ENCODE data around the gene INTS15. TPM values are rescaled to one million over a fixed set of nuclear protein-coding genes. Genes with fewer than 3 reads are reported as not detected.
"Not testable (repeated sequence)": the region's sequence is repeated elsewhere in the genome, so short reads cannot be mapped to it uniquely, and the experiment has no call there.

The INTS15 gene
- total RNA-seq, 1 donor, result 22.2 TPM

GRCh38 chr7:6622134-6622710, 32.4 kb downstream of the INTS15 start:
- H3K9me3 ChIP-seq (ENCODE audit: low read depth, low read length), result no peaks in the 10 kb centered on the region
- no peaks in the 10 kb centered on the region for H3K27me3 ChIP-seq (ENCODE audit: insufficient read depth, low read length)
- no peak overlapping the region for H3K4me3 ChIP-seq (ENCODE audit: low read length)
- H3K4me1 ChIP-seq (ENCODE audit: insufficient read depth, low read length), result peaks cover 33% of the 10 kb centered on the region

- Histone ChIP-seq H3K4me1 (ENCODE audit: insufficient read depth, low read length) (peaks cover 33% of the 10 kb centered on the region), H3K9me3 (ENCODE audit: low read depth, low read length) (no peaks in the 10 kb centered on the region), H3K27me3 (ENCODE audit: insufficient read depth, low read length) (no peaks in the 10 kb centered on the region), H3K4me3 (ENCODE audit: low read length) (no peak overlapping the region)
Measured at GRCh38 chr7:6623589-6624245, 33.9 kb downstream of the INTS15 start.

- Histone ChIP-seq H3K4me1 (ENCODE audit: insufficient read depth, low read length) (peaks cover 33% of the 10 kb centered on the region), H3K4me3 (ENCODE audit: low read length) (no peak overlapping the region), H3K9me3 (ENCODE audit: low read depth, low read length) (no peaks in the 10 kb centered on the region), H3K27me3 (ENCODE audit: insufficient read depth, low read length) (no peaks in the 10 kb centered on the region)
Measured at GRCh38 chr7:6624246-6624611, 34.4 kb downstream of the INTS15 start.

- Histone ChIP-seq H3K4me1 (ENCODE audit: insufficient read depth, low read length) (peaks cover 15% of the 10 kb centered on the region), H3K9me3 (ENCODE audit: low read depth, low read length) (no peaks in the 10 kb centered on the region), H3K4me3 (ENCODE audit: low read length) (no peak overlapping the region), H3K27me3 (ENCODE audit: insufficient read depth, low read length) (no peaks in the 10 kb centered on the region)
Measured at GRCh38 chr7:6628045-6628444, 38.2 kb downstream of the INTS15 start.

- Histone ChIP-seq H3K4me1 (ENCODE audit: insufficient read depth, low read length) (peaks cover 2% of the 10 kb centered on the region), H3K4me3 (ENCODE audit: low read length) (no peak overlapping the region), H3K27me3 (ENCODE audit: insufficient read depth, low read length) (no peaks in the 10 kb centered on the region), H3K9me3 (ENCODE audit: low read depth, low read length) (no peaks in the 10 kb centered on the region)
Measured at GRCh38 chr7:6630007-6630849, 40.4 kb downstream of the INTS15 start.

GRCh38 chr7:6631605-6632004, 41.8 kb downstream of the INTS15 start:
- Histone ChIP-seq H3K4me1 (ENCODE audit: insufficient read depth, low read length) (peaks cover 16% of the 10 kb centered on the region), H3K9me3 (ENCODE audit: low read depth, low read length) (no peaks in the 10 kb centered on the region), H3K4me3 (ENCODE audit: low read length) (no peak overlapping the region), H3K27me3 (ENCODE audit: insufficient read depth, low read length) (no peaks in the 10 kb centered on the region)

GRCh38 chr7:6634021-6634420, 44.2 kb downstream of the INTS15 start:
- Histone ChIP-seq H3K9me3 (ENCODE audit: low read depth, low read length) (no peaks in the 10 kb centered on the region), H3K4me3 (ENCODE audit: low read length) (no peak overlapping the region), H3K4me1 (ENCODE audit: insufficient read depth, low read length) (peaks cover 32% of the 10 kb centered on the region), H3K27me3 (ENCODE audit: insufficient read depth, low read length) (no peaks in the 10 kb centered on the region)

- H3K27me3 ChIP-seq (ENCODE audit: insufficient read depth, low read length); H3K4me3 ChIP-seq (ENCODE audit: low read length); H3K9me3 ChIP-seq (ENCODE audit: low read depth, low read length): not testable (repeated sequence)
- peaks cover 42% of the 10 kb centered on the region for H3K4me1 ChIP-seq (ENCODE audit: insufficient read depth, low read length)
Measured at GRCh38 chr7:6634971-6635370, 45.1 kb downstream of the INTS15 start.

- peak within 1 kb of the TSS; percentile 57 for H3K4me3 ChIP-seq (ENCODE audit: low read length)
- H3K27me3 ChIP-seq (ENCODE audit: insufficient read depth, low read length), result no peaks in the 10 kb centered on the region
- H3K9me3 ChIP-seq (ENCODE audit: low read depth, low read length), result no peaks in the 10 kb centered on the region
- H3K4me1 ChIP-seq (ENCODE audit: insufficient read depth, low read length), result peaks cover 43% of the 10 kb centered on the region
Measured at GRCh38 chr7:6636741-6637543, 47.1 kb downstream of the INTS15 start, which contains the start of gene ZNF316. ZNF316 (plus strand) TSS chr7:6637318; CDS start chr7:6642410, 5,092 bp downstream.

GRCh38 chr7:6637544-6638229, 47.9 kb downstream of the INTS15 start:
- no peaks in the 10 kb centered on the region for H3K27me3 ChIP-seq (ENCODE audit: insufficient read depth, low read length)
- peaks cover 43% of the 10 kb centered on the region for H3K4me1 ChIP-seq (ENCODE audit: insufficient read depth, low read length)

GRCh38 chr7:6639032-6639431, 49.2 kb downstream of the INTS15 start:
- peaks cover 43% of the 10 kb centered on the region for H3K4me1 ChIP-seq (ENCODE audit: insufficient read depth, low read length)
- no peaks in the 10 kb centered on the region for H3K9me3 ChIP-seq (ENCODE audit: low read depth, low read length)
- H3K27me3 ChIP-seq (ENCODE audit: insufficient read depth, low read length), result no peaks in the 10 kb centered on the region

More at GRCh38 chr7:6637544-6638229, 47.9 kb downstream of the INTS15 start:
- Histone ChIP-seq H3K4me3 (ENCODE audit: low read length) (peak overlapping the region; percentile 57), H3K9me3 (ENCODE audit: low read depth, low read length) (no peaks in the 10 kb centered on the region)

GRCh38 chr7:6639627-6640026, 49.8 kb downstream of the INTS15 start:
- Histone ChIP-seq H3K27me3 (ENCODE audit: insufficient read depth, low read length) (no peaks in the 10 kb centered on the region), H3K4me3 (ENCODE audit: low read length) (no peak overlapping the region), H3K9me3 (ENCODE audit: low read depth, low read length) (no peaks in the 10 kb centered on the region), H3K4me1 (ENCODE audit: insufficient read depth, low read length) (peaks cover 43% of the 10 kb centered on the region)

More at GRCh38 chr7:6639032-6639431, 49.2 kb downstream of the INTS15 start:
- H3K4me3 ChIP-seq (ENCODE audit: low read length), result no peak overlapping the region

- no peaks in the 10 kb centered on the region for H3K27me3 ChIP-seq (ENCODE audit: insufficient read depth, low read length)
- H3K9me3 ChIP-seq (ENCODE audit: low read depth, low read length), result no peaks in the 10 kb centered on the region
- H3K4me3 ChIP-seq (ENCODE audit: low read length), result no peak overlapping the region
- H3K4me1 ChIP-seq (ENCODE audit: insufficient read depth, low read length), result peaks cover 40% of the 10 kb centered on the region
Measured at GRCh38 chr7:6640246-6640721, 50.5 kb downstream of the INTS15 start.
